ENCODE data around the gene PDE8B.

DNA sequence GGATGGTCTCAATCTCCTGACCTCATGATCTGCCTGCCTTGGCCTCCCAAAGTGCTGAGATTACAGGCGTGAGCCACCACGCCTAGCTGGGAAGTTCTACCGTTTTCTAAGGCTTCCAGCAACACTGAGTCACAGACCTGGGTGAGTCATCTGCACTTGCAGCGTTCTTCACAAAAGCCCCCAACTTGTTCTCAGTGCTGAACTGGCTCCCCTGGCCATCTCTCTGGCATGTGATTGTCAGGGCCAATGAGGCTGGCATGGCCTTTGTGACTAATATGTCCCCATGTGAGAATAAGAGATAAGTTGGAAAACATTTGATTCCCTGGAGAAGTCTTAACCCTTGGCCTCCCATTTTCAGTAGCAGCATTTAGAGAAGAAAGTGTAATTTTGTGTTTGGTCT lies 157.3 kb downstream of the PDE8B start:
- TF ChIP-seq, protein P1, sequence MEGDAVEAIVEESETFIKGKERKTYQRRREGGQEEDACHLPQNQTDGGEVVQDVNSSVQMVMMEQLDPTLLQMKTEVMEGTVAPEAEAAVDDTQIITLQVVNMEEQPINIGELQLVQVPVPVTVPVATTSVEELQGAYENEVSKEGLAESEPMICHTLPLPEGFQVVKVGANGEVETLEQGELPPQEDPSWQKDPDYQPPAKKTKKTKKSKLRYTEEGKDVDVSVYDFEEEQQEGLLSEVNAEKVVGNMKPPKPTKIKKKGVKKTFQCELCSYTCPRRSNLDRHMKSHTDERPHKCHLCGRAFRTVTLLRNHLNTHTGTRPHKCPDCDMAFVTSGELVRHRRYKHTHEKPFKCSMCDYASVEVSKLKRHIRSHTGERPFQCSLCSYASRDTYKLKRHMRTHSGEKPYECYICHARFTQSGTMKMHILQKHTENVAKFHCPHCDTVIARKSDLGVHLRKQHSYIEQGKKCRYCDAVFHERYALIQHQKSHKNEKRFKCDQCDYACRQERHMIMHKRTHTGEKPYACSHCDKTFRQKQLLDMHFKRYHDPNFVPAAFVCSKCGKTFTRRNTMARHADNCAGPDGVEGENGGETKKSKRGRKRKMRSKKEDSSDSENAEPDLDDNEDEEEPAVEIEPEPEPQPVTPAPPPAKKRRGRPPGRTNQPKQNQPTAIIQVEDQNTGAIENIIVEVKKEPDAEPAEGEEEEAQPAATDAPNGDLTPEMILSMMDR (conservative IDR thresholded peaks at IDR 0.05; ENCODE audit: low read depth, low read length): no peak
- TF ChIP-seq EZH2 (IDR thresholded peaks at IDR 0.05; ENCODE audit: low read length, unreplicated experiment): no peak
- TF ChIP-seq EZH2phosphoT487 (IDR thresholded peaks at IDR 0.05; ENCODE audit: borderline replicate concordance, low read length): no peak
